H1 (cell line): ENCODE results near the gene IRF4. TPM values are rescaled to one million over a fixed set of nuclear protein-coding genes. Genes with fewer than 3 reads are reported as not detected.

ENCODE experiments used
- CTCF ChIA-PET: fragments of 300-600 bp; sonication (Branson Sonifier 250); formaldehyde crosslinking; loops from one replicate; lab custom pipeline; 2021; ENCODE audit not compliant: partially characterized antibody; lab: Charles Lee
- POLR2A ChIA-PET: fragments of 300-600 bp; sonication (Branson Sonifier 250); formaldehyde crosslinking; loops from one replicate; lab custom pipeline; 2021; ENCODE audit warnings: inconsistent platforms; ENCODE audit not compliant: partially characterized antibody; lab: Charles Lee
- DNase-seq, 2 experiments: peaks; one replicate each; pipeline versions ENCODE4 v3.0.0 to v3.0.0-alpha.2; 2010 to 2022; ENCODE audit warnings: low spot score in 2 of 2, low read depth in 1 of 2, mixed read lengths in 1 of 2
- FAIRE-seq: peaks from 2 replicates; lab custom pipeline; 2011; peaks lifted over from hg19 to GRCh38; lab: Jason Lieb, UNC
- H2AFZ ChIP-seq: 2 replicates; pipeline ENCODE4 v1.8.1; 2012; ENCODE audit warnings: low read length, inconsistent platforms
- H2AK5ac ChIP-seq: 2 replicates; pipeline ENCODE4 v1.6.1; 2013; ENCODE audit warnings: low read depth, low read length
- H2BK120ac ChIP-seq: replicated peaks from 2 replicates; pipeline ENCODE3; 2013; ENCODE audit warnings: low read depth, low read length, inconsistent platforms
- H2BK12ac ChIP-seq: 2 replicates; pipeline ENCODE4 v1.6.1; 2013; ENCODE audit warnings: low read depth, low read length
- H2BK15ac ChIP-seq: 2 replicates; pipeline ENCODE4 v1.6.1; 2013; ENCODE audit warnings: low read length
- H2BK20ac ChIP-seq: 2 replicates; pipeline ENCODE4 v1.6.1; 2013; ENCODE audit warnings: low read length
- H2BK5ac ChIP-seq: 2 replicates; pipeline ENCODE4 v1.6.1; 2013; ENCODE audit warnings: low read depth, low read length
- H3K14ac ChIP-seq: 2 replicates; pipeline ENCODE4 v1.6.1; 2013; ENCODE audit warnings: inconsistent platforms; ENCODE audit not compliant: insufficient read length
- H3K18ac ChIP-seq: 2 replicates; pipeline ENCODE4 v1.6.1; 2013; ENCODE audit warnings: low read length; ENCODE audit errors: extremely low read depth
- H3K23ac ChIP-seq: 2 replicates; pipeline ENCODE4 v1.6.1; 2013; ENCODE audit warnings: inconsistent platforms; ENCODE audit not compliant: insufficient read length
- H3K23me2 ChIP-seq: 2 replicates; pipeline ENCODE4 v1.6.1; 2013; ENCODE audit warnings: low read depth, low read length
- H3K27ac ChIP-seq: 2 replicates; pipeline ENCODE4 v1.6.1; 2011; ENCODE audit warnings: low read depth, low read length, inconsistent platforms
- H3K27me3 ChIP-seq, 4 experiments: replicated peaks in 1 of 4; 1 replicate in 1 of 4; 2 replicates in 3 of 4; pipeline versions ENCODE4 v1.6.1 to v1.8.1; 2011 to 2013; ENCODE audit warnings: low read length in 3 of 4, mild to moderate bottlenecking in 3 of 4, inconsistent platforms in 2 of 4, mixed read lengths in 2 of 4, moderate library complexity in 1 of 4; ENCODE audit not compliant: control insufficient read depth in 3 of 4, insufficient read depth in 3 of 4; ENCODE audit errors: extremely low read depth in 1 of 4
- H3K36me3 ChIP-seq, 4 experiments: 2 replicates each; pipeline versions ENCODE4 v1.6.1 to v1.8.1; 2011 to 2013; ENCODE audit warnings: mild to moderate bottlenecking in 4 of 4, low read length in 3 of 4, moderate library complexity in 2 of 4, control low read depth in 1 of 4, inconsistent platforms in 1 of 4; ENCODE audit not compliant: insufficient read depth in 4 of 4, control insufficient read depth in 2 of 4
- H3K4ac ChIP-seq: replicated peaks from 2 replicates; pipeline ENCODE3; 2013; ENCODE audit warnings: low read length, low read depth, mixed read lengths, inconsistent platforms; ENCODE audit not compliant: insufficient read length
- H3K4me1 ChIP-seq, 4 experiments: replicated peaks in 1 of 4; 1 replicate in 1 of 4; 2 replicates in 3 of 4; pipeline versions ENCODE4 v1.6.1 to v1.8.1; 2011 to 2013; ENCODE audit warnings: low read length in 3 of 4, inconsistent platforms in 2 of 4, mixed read lengths in 1 of 4; ENCODE audit not compliant: insufficient read depth in 4 of 4, control insufficient read depth in 3 of 4
- H3K4me2 ChIP-seq, 2 experiments: 2 replicates each; pipeline versions ENCODE4 v1.6.1 to v1.8.1; 2011 to 2013; ENCODE audit warnings: low read depth in 2 of 2, low read length in 2 of 2, control low read depth in 1 of 2, inconsistent platforms in 1 of 2, mild to moderate bottlenecking in 1 of 2; ENCODE audit not compliant: insufficient read depth in 1 of 2
- H3K4me3 ChIP-seq, 4 experiments: fragments of 200-600, 300-600 bp in 1 of 4; sonication (generic), shearing (Covaris generic), sonication (Bioruptor Twin) in 1 of 4; 2 replicates each; pipeline versions ENCODE4 v1.5.1 to v1.8.1; 2011 to 2016; ENCODE audit warnings: low read length in 4 of 4, low read depth in 3 of 4, control low read depth in 2 of 4, inconsistent platforms in 2 of 4, mild to moderate bottlenecking in 2 of 4, mixed read lengths in 1 of 4, moderate library complexity in 1 of 4; ENCODE audit not compliant: insufficient read depth in 2 of 4; ENCODE audit errors: extremely low read depth in 1 of 4
- H3K56ac ChIP-seq: replicated peaks from 2 replicates; pipeline ENCODE3; 2013; ENCODE audit warnings: low read depth, mild to moderate bottlenecking, mixed read lengths, low read length, inconsistent platforms; ENCODE audit not compliant: insufficient read length
- H3K79me1 ChIP-seq: 2 replicates; pipeline ENCODE4 v1.6.1; 2013; ENCODE audit warnings: low read depth, low read length, control low read depth
- H3K79me2 ChIP-seq, 2 experiments: 2 replicates each; pipeline versions ENCODE4 v1.6.1 to v1.8.1; 2012 to 2013; ENCODE audit warnings: low read length in 2 of 2, mild to moderate bottlenecking in 2 of 2, inconsistent platforms in 1 of 2; ENCODE audit not compliant: insufficient read depth in 2 of 2, control insufficient read depth in 1 of 2
- H3K9ac ChIP-seq, 4 experiments: replicated peaks in 1 of 4; 1 replicate in 1 of 4; 2 replicates in 3 of 4; pipeline versions ENCODE4 v1.6.1 to v1.8.1; 2011 to 2013; ENCODE audit warnings: low read depth in 3 of 4, low read length in 3 of 4, control low read depth in 2 of 4, mild to moderate bottlenecking in 2 of 4, moderate library complexity in 2 of 4, inconsistent platforms in 1 of 4; ENCODE audit errors: extremely low read depth in 1 of 4
- H3K9me3 ChIP-seq, 2 experiments: 2 replicates each; pipeline versions ENCODE4 v1.6.1 to v1.8.1; 2012 to 2013; ENCODE audit warnings: mild to moderate bottlenecking in 2 of 2, moderate library complexity in 2 of 2, control low read depth in 1 of 2, inconsistent platforms in 1 of 2, low read depth in 1 of 2, low read length in 1 of 2, mixed read lengths in 1 of 2; ENCODE audit not compliant: insufficient read depth in 2 of 2
- H4K20me1 ChIP-seq, 2 experiments: replicated peaks in 1 of 2; 2 replicates each; pipeline versions ENCODE3 to v1.8.1; 2011 to 2013; ENCODE audit warnings: inconsistent platforms in 2 of 2, low read length in 2 of 2, mild to moderate bottlenecking in 1 of 2; ENCODE audit not compliant: insufficient read depth in 2 of 2, control insufficient read depth in 1 of 2
- H4K5ac ChIP-seq: 2 replicates; pipeline ENCODE4 v1.6.1; 2013; ENCODE audit warnings: low read length, low read depth, mixed read lengths, inconsistent platforms; ENCODE audit not compliant: insufficient read length
- H4K8ac ChIP-seq: 2 replicates; pipeline ENCODE4 v1.8.0; 2013; ENCODE audit warnings: mild to moderate bottlenecking, moderate library complexity, low read length, inconsistent platforms; ENCODE audit not compliant: insufficient read depth; ENCODE audit errors: extremely low read depth
- H4K91ac ChIP-seq: replicated peaks from 2 replicates; pipeline ENCODE3; 2013; ENCODE audit warnings: low read length, mixed read lengths, inconsistent platforms; ENCODE audit not compliant: insufficient read length
- JUN ChIP-seq: IDR thresholded peaks from 2 replicates; pipeline ENCODE4 v1.6.1; 2011; ENCODE audit warnings: low read depth, mild to moderate bottlenecking, improper control_type of control experiment, low read length
- SUZ12 ChIP-seq: fragments of 200-600 bp; sonication (generic); IDR thresholded peaks from 2 replicates; pipeline ENCODE4 v1.6.1; 2012; ENCODE audit warnings: mild to moderate bottlenecking, inconsistent platforms, low read length, moderate library complexity, mixed read lengths
- TBP ChIP-seq: IDR thresholded peaks from 2 replicates; pipeline ENCODE4 v1.6.1; 2011; ENCODE audit warnings: low read depth, low read length, improper control_type of control experiment
- USF2 ChIP-seq: IDR thresholded peaks from 2 replicates; pipeline ENCODE4 v1.6.1; 2011; ENCODE audit warnings: low read length, improper control_type of control experiment
- WGBS, 2 experiments: shearing (Covaris generic) in 1 of 2; methylation state at CpG; one replicate each; pipeline versions ENCODE4 v1.1.6 to v1.1.7; 2013 to 2015; ENCODE audit warnings: low lambda C conversion rate in 2 of 2, mixed read lengths in 2 of 2, inconsistent platforms in 1 of 2, low coverage in 1 of 2, missing lambda C conversion rate in 1 of 2; ENCODE audit not compliant: insufficient replicate concordance in 2 of 2, insufficient coverage in 1 of 2, insufficient read length in 1 of 2; ENCODE audit errors: extremely low coverage in 1 of 2, missing lambda C conversion rate in 1 of 2; 5-methylcytosine and 5-hydroxymethylcytosine counted together
- polyA plus RNA-seq, 7 experiments: library from polyadenylated mRNA; depleted of rRNA in 3 of 7; stranded (reverse) in 5 of 7; unstranded in 2 of 7; fragments of >200 nt in 5 of 7; fragments of 200-250 nt in 2 of 7; gene quantifications; 1 replicate in 5 of 7; 2 replicates in 1 of 7; 4 replicates in 1 of 7; pipeline versions ENCODE4 v1.2.1 to v1.2.3, GENCODE V29; 2011 to 2013; ENCODE audit warnings: missing spikeins in 2 of 7, mixed read lengths in 2 of 7
- total RNA-seq: library from RNA; stranded (reverse); fragmentation: NEBNext Ultra II Directional; extraction: Animal tissue kit (Norgen Biotek cat#: 25700); gene quantifications from 2 replicates; pipeline ENCODE4 v1.2.1, GENCODE V29; 2021

IRF4 gene
- total and polyA plus RNA-seq, 2 of the 8 experiments (the other 6 are each of a cell fraction or from before 2014, with no cell fraction given) = 0.77 to 2.1 TPM

GRCh38 chr6:451336-451735, 59.8 kb downstream of the IRF4 start:
- Histone ChIP-seq H2BK20ac (no peak overlapping the region), H3K79me1 (no peaks in the 10 kb centered on the region), H3K27ac (no peak overlapping the region), H3K23me2 (no peaks in the 10 kb centered on the region), H3K18ac (no peak overlapping the region), H4K8ac (no peak overlapping the region), H3K79me2 (no peaks in the 10 kb centered on the region), H3K4me3 (no peak overlapping the region), H3K9me3 (peaks cover 6 to 19% of the 10 kb centered on the region in 2 experiments; a peak in 3 of 4 replicates), H3K14ac (no peak overlapping the region), H2AK5ac (no peak overlapping the region), H4K91ac (no peak overlapping the region), H3K4me2 (no peak overlapping the region), H2BK120ac (no peak overlapping the region), H3K4me1 (peaks cover 0 to 3% (median 2%) of the 10 kb centered on the region in 4 experiments; a peak in 4 of 7 replicates), H3K56ac (no peak overlapping the region), H3K36me3 (no peaks in the 10 kb centered on the region; a peak in 1 of 8 replicates), H2BK15ac (no peak overlapping the region), H3K9ac (no peak overlapping the region), H4K5ac (no peak overlapping the region), H2AFZ (no peak overlapping the region), H3K27me3 (no peaks in the 10 kb centered on the region), H3K23ac (no peak overlapping the region), H3K4ac (no peak overlapping the region), H2BK12ac (no peak overlapping the region), H2BK5ac (no peak overlapping the region), H4K20me1 (no peaks in the 10 kb centered on the region)
- ChIA-PET CTCF (interaction anchor here (0.5 to 1.6 kb wide), 5 partner anchors 10 to 100 kb away, joined by 3 to 5 read pairs (median 3); no protein-coding TSS in a partner anchor), POLR2A (no interaction called here)
- TF ChIP-seq TBP = no peak
- no peak for TF ChIP-seq JUN
- no peak for TF ChIP-seq USF2
- no peak for TF ChIP-seq SUZ12
- no peak for FAIRE-seq
- DNase-seq = peak in 1 of 2 experiments; percentile 33
- WGBS, 2 experiments = 95% methylated on average over 12 of the region's 12 CpGs; no CpG with 5 or more reads in 1 of the 2 experiments
